Breast epithelium (tissue), 4 donors: ENCODE data around the gene MBD3L1. TPM values are rescaled to one million over a fixed set of nuclear protein-coding genes. Genes with fewer than 3 reads are reported as not detected.

Experiments
- DNase-seq, 2 donors: peaks; one replicate each; pipeline ENCODE4 v3.0.0-alpha.2; 2019; ENCODE audit warnings: low spot score in 2 of 2
- H3K27ac ChIP-seq, 2 donors: fragments of 200-600 bp; sonication (generic) in 1 of 2; one replicate each; pipeline ENCODE4 v1.5.1; 2016 to 2019; ENCODE audit warnings: mild to moderate bottlenecking in 1 of 2
- H3K27me3 ChIP-seq, 2 donors: fragments of 200-600 bp; sonication (generic) in 1 of 2; one replicate each; pipeline versions ENCODE4 v1.5.1 to v1.6.0; 2017 to 2019; ENCODE audit warnings: control low read depth in 1 of 2, mild to moderate bottlenecking in 1 of 2
- H3K36me3 ChIP-seq: fragments of 200-600 bp; one replicate; pipeline ENCODE4 v1.5.1; 2019
- H3K4me1 ChIP-seq, 2 donors: fragments of 200-600 bp; sonication (generic); one replicate each; pipeline ENCODE4 v1.5.1; 2016 to 2019; ENCODE audit warnings: control low read depth in 1 of 2
- H3K4me3 ChIP-seq, 3 donors: fragments of 200-600 bp; sonication (generic); 1 replicate in 2 of 3; 2 replicates in 1 of 3; pipeline ENCODE4 v1.5.1; 2016 to 2019; ENCODE audit warnings: mild to moderate bottlenecking in 3 of 3, moderate library complexity in 2 of 3
- H3K9me3 ChIP-seq, 2 donors: fragments of 200-600 bp; sonication (generic) in 1 of 2; one replicate each; pipeline ENCODE4 v1.5.1; 2016 to 2019; ENCODE audit warnings: control low read depth in 1 of 2
- POLR2A ChIP-seq: fragments of 450-650 bp; IDR thresholded peaks from one replicate; pipeline ENCODE4 v1.6.1; 2016; ENCODE audit warnings: antibody characterized with exemption, mild to moderate bottlenecking, moderate library complexity
- POLR2AphosphoS5 ChIP-seq, 3 donors: sonication (generic); formaldehyde crosslinking; IDR thresholded peaks; one replicate each; pipeline ENCODE4 v1.6.1; 2017; ENCODE audit warnings: antibody characterized with exemption in 3 of 3
- intact Hi-C: fragments of 100-400 bp; cut with DNase I; formaldehyde crosslinking; loops from one replicate; pipeline ENCODE4 v1.15.1; 2023; ENCODE audit warnings: low total_unique reads
- total RNA-seq, 3 donors: library from RNA; depleted of rRNA; stranded (reverse); fragments of >200 nt; gene quantifications; one replicate each; pipeline ENCODE4 v1.1.0, GENCODE V29; 2016
- TF ChIP-seq, protein P1 (sequence below), 3 donors: fragments of 450-650 bp; IDR thresholded peaks; one replicate each; pipeline ENCODE4 v1.5.1; 2016 to 2017; ENCODE audit warnings: antibody characterized with exemption in 3 of 3, mild to moderate bottlenecking in 3 of 3, moderate library complexity in 3 of 3

The MBD3L1 gene
- total RNA-seq, 3 donors from 2014 or later, result not detected

DNA sequence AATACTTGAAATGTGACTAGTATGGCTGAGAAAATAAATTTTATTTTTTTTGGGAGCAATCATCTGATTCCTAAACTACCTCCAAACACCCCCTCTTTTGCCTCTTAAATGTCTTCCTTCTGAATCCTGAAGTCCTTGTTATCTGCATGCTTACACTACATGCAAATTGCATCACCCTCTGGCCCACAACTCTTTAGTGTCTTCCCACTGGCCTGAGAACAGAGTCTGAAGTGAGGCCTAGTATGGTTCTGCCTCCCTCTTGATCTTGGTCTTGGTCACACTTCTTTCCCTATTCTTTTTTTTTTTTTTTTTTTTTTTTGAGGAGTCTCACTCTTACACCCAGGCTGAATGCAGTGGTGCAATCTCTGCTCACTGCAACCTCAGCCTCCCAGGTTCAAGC is 4.9 kb upstream of the MBD3L1 start:
- Histone ChIP-seq H3K27me3 (no peaks in the 10 kb centered on the region), H3K4me1 (peaks cover 0 to 8% of the 10 kb centered on the region in 2 donors), H3K27ac (no peak overlapping the region), H3K4me3 (no peak overlapping the region), H3K9me3 (peaks cover 0 to 11% of the 10 kb centered on the region in 2 donors), H3K36me3 (peaks cover 19% of the 10 kb centered on the region)
- intact Hi-C loops, result no loop called here
- TF ChIP-seq POLR2AphosphoS5 (IDR thresholded peaks at IDR 0.05) (no peak), POLR2A (no peak)
- TF ChIP-seq, protein P1, sequence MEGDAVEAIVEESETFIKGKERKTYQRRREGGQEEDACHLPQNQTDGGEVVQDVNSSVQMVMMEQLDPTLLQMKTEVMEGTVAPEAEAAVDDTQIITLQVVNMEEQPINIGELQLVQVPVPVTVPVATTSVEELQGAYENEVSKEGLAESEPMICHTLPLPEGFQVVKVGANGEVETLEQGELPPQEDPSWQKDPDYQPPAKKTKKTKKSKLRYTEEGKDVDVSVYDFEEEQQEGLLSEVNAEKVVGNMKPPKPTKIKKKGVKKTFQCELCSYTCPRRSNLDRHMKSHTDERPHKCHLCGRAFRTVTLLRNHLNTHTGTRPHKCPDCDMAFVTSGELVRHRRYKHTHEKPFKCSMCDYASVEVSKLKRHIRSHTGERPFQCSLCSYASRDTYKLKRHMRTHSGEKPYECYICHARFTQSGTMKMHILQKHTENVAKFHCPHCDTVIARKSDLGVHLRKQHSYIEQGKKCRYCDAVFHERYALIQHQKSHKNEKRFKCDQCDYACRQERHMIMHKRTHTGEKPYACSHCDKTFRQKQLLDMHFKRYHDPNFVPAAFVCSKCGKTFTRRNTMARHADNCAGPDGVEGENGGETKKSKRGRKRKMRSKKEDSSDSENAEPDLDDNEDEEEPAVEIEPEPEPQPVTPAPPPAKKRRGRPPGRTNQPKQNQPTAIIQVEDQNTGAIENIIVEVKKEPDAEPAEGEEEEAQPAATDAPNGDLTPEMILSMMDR (IDR thresholded peaks at IDR 0.05), result no peak
- no peak for DNase-seq

DNA sequence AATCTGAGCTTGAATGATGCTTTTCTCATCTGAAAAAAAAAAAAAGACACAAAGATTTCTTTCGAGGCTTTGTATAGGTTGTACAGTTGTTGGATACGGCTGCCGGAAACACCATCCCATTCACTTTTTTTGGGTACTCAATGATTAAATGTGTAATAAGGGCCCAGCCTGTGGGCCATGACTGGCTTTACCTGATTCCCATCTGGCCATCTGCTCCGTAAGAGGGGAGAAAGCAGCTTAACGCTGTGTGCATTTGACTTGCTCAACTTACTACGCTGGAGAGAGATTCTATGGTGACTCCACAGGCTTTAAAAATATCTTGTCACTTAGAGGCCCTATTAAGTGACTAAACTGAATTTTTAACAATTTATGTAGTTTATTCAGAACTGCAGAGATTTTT is 804 bp upstream of the MBD3L1 start:
- H3K4me3 ChIP-seq, result peak overlapping the region; percentile 80 to 93 (median 92)
- H3K27me3 ChIP-seq, result no peaks in the 10 kb centered on the region
- TF ChIP-seq, protein P1 (IDR thresholded peaks at IDR 0.05), result no peak
- TF ChIP-seq POLR2AphosphoS5 (IDR thresholded peaks at IDR 0.05), result no peak
- no peak for TF ChIP-seq POLR2A
- H3K36me3 ChIP-seq, result no peaks in the 10 kb centered on the region
- peak overlapping the region in 1 of 2 donors; percentile 95 for H3K27ac ChIP-seq
- intact Hi-C loops, result no loop called here
- no peak for DNase-seq
- no peaks in the 10 kb centered on the region for H3K9me3 ChIP-seq
- peaks cover 0 to 8% of the 10 kb centered on the region in 2 donors for H3K4me1 ChIP-seq

DNA sequence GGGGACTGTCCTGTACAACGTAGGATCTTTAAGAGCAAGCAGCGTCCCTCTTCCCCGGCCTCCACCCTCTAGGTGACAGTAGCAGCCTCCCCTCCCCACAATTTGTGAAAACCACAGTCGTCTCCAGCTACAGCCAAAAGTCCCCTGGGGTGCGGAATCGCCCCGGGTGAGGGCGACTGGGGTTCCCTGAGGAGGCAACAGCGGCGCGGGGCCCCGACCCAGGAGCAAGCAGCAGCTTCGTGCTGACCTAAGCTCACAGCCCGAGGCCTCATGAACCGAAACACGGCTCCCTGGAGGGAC is 395 bp upstream of the MBD3L1 start:
- H3K27ac ChIP-seq, result peak overlapping the region; percentile 93 to 95
- TF ChIP-seq, protein P1 (IDR thresholded peaks at IDR 0.05), result no peak
- TF ChIP-seq POLR2AphosphoS5 (IDR thresholded peaks at IDR 0.05) (no peak), POLR2A (no peak)
- H3K27me3 ChIP-seq, result no peaks in the 10 kb centered on the region
- H3K4me3 ChIP-seq, result peak overlapping the region; percentile 80 to 93 (median 92)
- DNase-seq, result no peak
- no peaks in the 10 kb centered on the region for H3K9me3 ChIP-seq
- no peaks in the 10 kb centered on the region for H3K36me3 ChIP-seq
- intact Hi-C loops, result no loop called here
- peaks cover 0 to 8% of the 10 kb centered on the region in 2 donors for H3K4me1 ChIP-seq

DNA sequence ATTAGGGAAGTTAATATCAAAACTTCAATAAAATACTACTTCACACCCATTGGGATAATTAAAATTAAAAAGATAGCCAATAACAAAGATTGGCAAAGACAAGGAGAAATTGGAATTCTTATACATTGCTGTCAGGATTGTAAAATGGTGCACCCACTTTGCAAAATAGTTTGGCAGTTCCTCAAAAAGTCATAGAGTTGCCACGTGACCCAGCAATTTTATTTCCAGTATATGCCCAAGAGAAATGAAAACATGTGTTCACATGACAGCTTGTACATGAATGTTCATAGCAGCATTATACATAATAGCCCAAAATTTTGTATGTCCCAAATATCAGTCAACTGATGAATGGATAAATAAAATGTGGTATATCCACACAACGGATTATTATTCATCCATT is 3.3 kb downstream of the MBD3L1 start:
- no peak for DNase-seq
- intact Hi-C loops, result no loop called here
- no peak overlapping the region for H3K27ac ChIP-seq
- H3K27me3 ChIP-seq, result no peaks in the 10 kb centered on the region
- peaks cover 0 to 8% of the 10 kb centered on the region in 2 donors for H3K4me1 ChIP-seq
- no peaks in the 10 kb centered on the region for H3K9me3 ChIP-seq
- H3K4me3 ChIP-seq, result no peak overlapping the region
- TF ChIP-seq POLR2AphosphoS5 (IDR thresholded peaks at IDR 0.05), result no peak
- TF ChIP-seq, protein P1 (IDR thresholded peaks at IDR 0.05), result no peak
- TF ChIP-seq POLR2A, result no peak
- H3K36me3 ChIP-seq, result no peaks in the 10 kb centered on the region

DNA sequence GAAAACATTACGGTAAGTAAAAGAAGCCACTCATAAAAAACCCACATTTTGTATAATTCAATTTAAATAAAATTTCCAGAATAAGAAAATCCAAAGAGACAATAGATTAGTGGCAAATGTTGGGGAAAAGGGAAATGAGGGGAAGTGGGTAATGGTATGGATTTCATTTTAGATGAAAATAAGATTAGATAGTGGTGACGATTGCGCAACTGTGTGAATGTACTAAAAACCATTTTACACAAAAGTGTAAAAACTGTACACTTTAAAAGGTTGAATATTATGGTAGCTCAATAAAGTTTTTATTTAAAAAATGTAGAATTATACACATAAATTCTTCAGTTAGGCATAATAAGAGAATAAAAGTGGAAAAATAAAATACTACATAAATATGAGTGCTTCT is 3.7 kb downstream of the MBD3L1 start:
- no peak for TF ChIP-seq POLR2AphosphoS5 (IDR thresholded peaks at IDR 0.05)
- TF ChIP-seq, protein P1 (IDR thresholded peaks at IDR 0.05), result no peak
- no peak for TF ChIP-seq POLR2A
- Histone ChIP-seq H3K9me3 (no peaks in the 10 kb centered on the region), H3K4me3 (no peak overlapping the region), H3K27me3 (no peaks in the 10 kb centered on the region), H3K4me1 (peaks cover 0 to 7% of the 10 kb centered on the region in 2 donors), H3K36me3 (no peaks in the 10 kb centered on the region), H3K27ac (no peak overlapping the region)
- intact Hi-C loops, result no loop called here
- DNase-seq, result no peak
